Measurements from ENCODE around the gene EFCAB6. TPM values are rescaled to one million over a fixed set of nuclear protein-coding genes. Genes with fewer than 3 reads are reported as not detected.

The EFCAB6 gene
- total RNA-seq, 4 donors from 2014 or later, result 2.0 to 8.4 (median 5.7) TPM

GRCh38 chr22:43540529-43540923 is 271.6 kb downstream of the EFCAB6 start:
- TF ChIP-seq CTCF (IDR thresholded peaks at IDR 0.05), result no peak
- TF ChIP-seq POLR2A (IDR thresholded peaks at IDR 0.05), result no peak
- Histone ChIP-seq H3K9me3 (no peaks in the 10 kb centered on the region), H3K4me1 (no peaks in the 10 kb centered on the region), H3K36me3 (no peaks in the 10 kb centered on the region), H3K27ac (no peak overlapping the region), H3K27me3 (no peaks in the 10 kb centered on the region), H3K4me3 (no peak overlapping the region)
- DNase-seq, result no peak
- intact Hi-C loops (cut with DNase I; ENCODE audit: low total_unique reads), result no loop called here

- DNase-seq, result no peak
- no peaks in the 10 kb centered on the region for H3K27me3 ChIP-seq
- no peaks in the 10 kb centered on the region for H3K9me3 ChIP-seq
- H3K36me3 ChIP-seq, result no peaks in the 10 kb centered on the region
- intact Hi-C loops (cut with DNase I; ENCODE audit: low total_unique reads), result no loop called here
- no peaks in the 10 kb centered on the region for H3K4me1 ChIP-seq
- TF ChIP-seq POLR2A (IDR thresholded peaks at IDR 0.05) (no peak), CTCF (IDR thresholded peaks at IDR 0.05) (no peak)
- no peak overlapping the region for H3K27ac ChIP-seq
- no peak overlapping the region for H3K4me3 ChIP-seq
Observed at GRCh38 chr22:43539572-43540528, 272.3 kb downstream of the EFCAB6 start.

- Histone ChIP-seq H3K27me3 (no peaks in the 10 kb centered on the region), H3K27ac (no peak overlapping the region), H3K9me3 (no peaks in the 10 kb centered on the region), H3K36me3 (no peaks in the 10 kb centered on the region), H3K4me3 (no peak overlapping the region), H3K4me1 (no peaks in the 10 kb centered on the region)
- no peak for DNase-seq
- intact Hi-C loops (cut with DNase I; ENCODE audit: low total_unique reads), result no loop called here
- TF ChIP-seq CTCF (IDR thresholded peaks at IDR 0.05), result no peak
- TF ChIP-seq POLR2A (IDR thresholded peaks at IDR 0.05), result no peak
Observed at GRCh38 chr22:43537019-43537585, 275.0 kb downstream of the EFCAB6 start.

- no peaks in the 10 kb centered on the region for H3K36me3 ChIP-seq
- intact Hi-C loops (cut with DNase I; ENCODE audit: low total_unique reads), result no loop called here
Observed at GRCh38 chr22:43535741-43536140, 276.4 kb downstream of the EFCAB6 start.

More at GRCh38 chr22:43535741-43536140, 276.4 kb downstream of the EFCAB6 start:
- no peak overlapping the region for H3K27ac ChIP-seq
- no peaks in the 10 kb centered on the region for H3K4me1 ChIP-seq
- H3K9me3 ChIP-seq, result no peaks in the 10 kb centered on the region
- no peak for DNase-seq
- TF ChIP-seq POLR2A (IDR thresholded peaks at IDR 0.05) (no peak), CTCF (IDR thresholded peaks at IDR 0.05) (no peak)
- H3K27me3 ChIP-seq, result no peaks in the 10 kb centered on the region
- H3K4me3 ChIP-seq, result no peak overlapping the region
